Measurements from ENCODE around the gene CLNK. TPM values are rescaled to one million over a fixed set of nuclear protein-coding genes. Genes with fewer than 3 reads are reported as not detected.
A peak's percentile ranks its signal among the peaks of the same experiment; 100 is the strongest.

Gene CLNK
- total RNA-seq, 1 experiment from 2014 or later = not detected

GRCh38 chr4:10598829-10599228, 85.7 kb downstream of the CLNK start:
- H3K36me3 ChIP-seq (replicated peaks; ENCODE audit: control insufficient read depth, insufficient read depth, low read length) = no peaks in the 10 kb centered on the region
- H3K4me3 ChIP-seq (ENCODE audit: insufficient read depth, low read depth, low read length) = no peak overlapping the region
- DNase-seq = no peak
- H3K27me3 ChIP-seq (ENCODE audit: control insufficient read depth, insufficient read depth, low read length) = no peaks in the 10 kb centered on the region

GRCh38 chr4:10596586-10597290, 87.8 kb downstream of the CLNK start:
- no peak for DNase-seq
- no peaks in the 10 kb centered on the region for H3K27me3 ChIP-seq (ENCODE audit: control insufficient read depth, insufficient read depth, low read length)
- H3K36me3 ChIP-seq (replicated peaks; ENCODE audit: control insufficient read depth, insufficient read depth, low read length) = no peaks in the 10 kb centered on the region
- H3K4me3 ChIP-seq (ENCODE audit: insufficient read depth, low read depth, low read length) = no peak overlapping the region

GRCh38 chr4:10593130-10593529, 91.4 kb downstream of the CLNK start:
- Histone ChIP-seq H3K36me3 (replicated peaks; ENCODE audit: control insufficient read depth, insufficient read depth, low read length) (no peaks in the 10 kb centered on the region), H3K27me3 (ENCODE audit: control insufficient read depth, insufficient read depth, low read length) (no peaks in the 10 kb centered on the region), H3K4me3 (ENCODE audit: insufficient read depth, low read depth, low read length) (no peak overlapping the region)
- DNase-seq = no peak

GRCh38 chr4:10590896-10591295, 93.7 kb downstream of the CLNK start:
- H3K27me3 ChIP-seq (ENCODE audit: control insufficient read depth, insufficient read depth, low read length) = no peaks in the 10 kb centered on the region
- DNase-seq = no peak
- no peaks in the 10 kb centered on the region for H3K36me3 ChIP-seq (replicated peaks; ENCODE audit: control insufficient read depth, insufficient read depth, low read length)
- H3K4me3 ChIP-seq (ENCODE audit: insufficient read depth, low read depth, low read length) = no peak overlapping the region

- no peak for DNase-seq
- H3K4me3 ChIP-seq (ENCODE audit: insufficient read depth, low read depth, low read length) = no peak overlapping the region
- H3K36me3 ChIP-seq (replicated peaks; ENCODE audit: control insufficient read depth, insufficient read depth, low read length) = no peaks in the 10 kb centered on the region
- no peaks in the 10 kb centered on the region for H3K27me3 ChIP-seq (ENCODE audit: control insufficient read depth, insufficient read depth, low read length)
Measured at GRCh38 chr4:10589799-10590198, 94.8 kb downstream of the CLNK start.

- DNase-seq = peak; percentile 43
- Histone ChIP-seq H3K27me3 (ENCODE audit: control insufficient read depth, insufficient read depth, low read length) (no peaks in the 10 kb centered on the region), H3K4me3 (ENCODE audit: insufficient read depth, low read depth, low read length) (no peak overlapping the region), H3K36me3 (replicated peaks; ENCODE audit: control insufficient read depth, insufficient read depth, low read length) (no peaks in the 10 kb centered on the region)
Measured at GRCh38 chr4:10589321-10589720, 95.2 kb downstream of the CLNK start.

- H3K36me3 ChIP-seq (replicated peaks; ENCODE audit: control insufficient read depth, insufficient read depth, low read length) = no peaks in the 10 kb centered on the region
- H3K4me3 ChIP-seq (ENCODE audit: insufficient read depth, low read depth, low read length) = no peak overlapping the region
- H3K27me3 ChIP-seq (ENCODE audit: control insufficient read depth, insufficient read depth, low read length) = no peaks in the 10 kb centered on the region
- no peak for DNase-seq
Measured at GRCh38 chr4:10587697-10588096, 96.9 kb downstream of the CLNK start.

GRCh38 chr4:10587296-10587695, 97.3 kb downstream of the CLNK start:
- Histone ChIP-seq H3K36me3 (replicated peaks; ENCODE audit: control insufficient read depth, insufficient read depth, low read length) (no peaks in the 10 kb centered on the region), H3K4me3 (ENCODE audit: insufficient read depth, low read depth, low read length) (no peak overlapping the region), H3K27me3 (ENCODE audit: control insufficient read depth, insufficient read depth, low read length) (no peaks in the 10 kb centered on the region)
- DNase-seq = no peak

GRCh38 chr4:10584042-10584441, 100.5 kb downstream of the CLNK start:
- Histone ChIP-seq H3K27me3 (ENCODE audit: control insufficient read depth, insufficient read depth, low read length) (no peaks in the 10 kb centered on the region), H3K36me3 (replicated peaks; ENCODE audit: control insufficient read depth, insufficient read depth, low read length) (no peaks in the 10 kb centered on the region), H3K4me3 (ENCODE audit: insufficient read depth, low read depth, low read length) (no peak overlapping the region)
- DNase-seq = no peak

- Histone ChIP-seq H3K4me3 (ENCODE audit: insufficient read depth, low read depth, low read length) (no peak overlapping the region), H3K36me3 (replicated peaks; ENCODE audit: control insufficient read depth, insufficient read depth, low read length) (no peaks in the 10 kb centered on the region), H3K27me3 (ENCODE audit: control insufficient read depth, insufficient read depth, low read length) (no peaks in the 10 kb centered on the region)
- no peak for DNase-seq
Measured at GRCh38 chr4:10582951-10583350, 101.6 kb downstream of the CLNK start.

- DNase-seq = peak; percentile 38
- no peaks in the 10 kb centered on the region for H3K27me3 ChIP-seq (ENCODE audit: control insufficient read depth, insufficient read depth, low read length)
- no peaks in the 10 kb centered on the region for H3K36me3 ChIP-seq (replicated peaks; ENCODE audit: control insufficient read depth, insufficient read depth, low read length)
- no peak overlapping the region for H3K4me3 ChIP-seq (ENCODE audit: insufficient read depth, low read depth, low read length)
Measured at GRCh38 chr4:10582059-10582686, 102.4 kb downstream of the CLNK start.

GRCh38 chr4:10581022-10581421, 103.5 kb downstream of the CLNK start:
- no peak overlapping the region for H3K4me3 ChIP-seq (ENCODE audit: insufficient read depth, low read depth, low read length)
- H3K36me3 ChIP-seq (replicated peaks; ENCODE audit: control insufficient read depth, insufficient read depth, low read length) = no peaks in the 10 kb centered on the region
- H3K27me3 ChIP-seq (ENCODE audit: control insufficient read depth, insufficient read depth, low read length) = no peaks in the 10 kb centered on the region
- DNase-seq = no peak

- no peaks in the 10 kb centered on the region for H3K27me3 ChIP-seq (ENCODE audit: control insufficient read depth, insufficient read depth, low read length)
- H3K4me3 ChIP-seq (ENCODE audit: insufficient read depth, low read depth, low read length) = no peak overlapping the region
- no peak for DNase-seq
- no peaks in the 10 kb centered on the region for H3K36me3 ChIP-seq (replicated peaks; ENCODE audit: control insufficient read depth, insufficient read depth, low read length)
Measured at GRCh38 chr4:10579648-10580047, 104.9 kb downstream of the CLNK start.

GRCh38 chr4:10577508-10578426, 106.8 kb downstream of the CLNK start:
- H3K4me3 ChIP-seq (ENCODE audit: insufficient read depth, low read depth, low read length) = no peak overlapping the region
- no peak for DNase-seq
- H3K36me3 ChIP-seq (replicated peaks; ENCODE audit: control insufficient read depth, insufficient read depth, low read length) = no peaks in the 10 kb centered on the region
- no peaks in the 10 kb centered on the region for H3K27me3 ChIP-seq (ENCODE audit: control insufficient read depth, insufficient read depth, low read length)

GRCh38 chr4:10577018-10577417, 107.5 kb downstream of the CLNK start:
- Histone ChIP-seq H3K4me3 (ENCODE audit: insufficient read depth, low read depth, low read length) (no peak overlapping the region), H3K36me3 (replicated peaks; ENCODE audit: control insufficient read depth, insufficient read depth, low read length) (no peaks in the 10 kb centered on the region), H3K27me3 (ENCODE audit: control insufficient read depth, insufficient read depth, low read length) (no peaks in the 10 kb centered on the region)
- DNase-seq = no peak
